GM21528 (cell line): ENCODE results near the gene GRID1.

Source experiments
- ATAC-seq: cut with Tn5 transposase; IDR thresholded peaks from one replicate; pipeline ENCODE4 v1.9.1; 2021; ENCODE audit warnings: mild to moderate bottlenecking, moderate library complexity; ENCODE audit not compliant: unreplicated experiment, low FRiP score

GRID1 gene

DNA sequence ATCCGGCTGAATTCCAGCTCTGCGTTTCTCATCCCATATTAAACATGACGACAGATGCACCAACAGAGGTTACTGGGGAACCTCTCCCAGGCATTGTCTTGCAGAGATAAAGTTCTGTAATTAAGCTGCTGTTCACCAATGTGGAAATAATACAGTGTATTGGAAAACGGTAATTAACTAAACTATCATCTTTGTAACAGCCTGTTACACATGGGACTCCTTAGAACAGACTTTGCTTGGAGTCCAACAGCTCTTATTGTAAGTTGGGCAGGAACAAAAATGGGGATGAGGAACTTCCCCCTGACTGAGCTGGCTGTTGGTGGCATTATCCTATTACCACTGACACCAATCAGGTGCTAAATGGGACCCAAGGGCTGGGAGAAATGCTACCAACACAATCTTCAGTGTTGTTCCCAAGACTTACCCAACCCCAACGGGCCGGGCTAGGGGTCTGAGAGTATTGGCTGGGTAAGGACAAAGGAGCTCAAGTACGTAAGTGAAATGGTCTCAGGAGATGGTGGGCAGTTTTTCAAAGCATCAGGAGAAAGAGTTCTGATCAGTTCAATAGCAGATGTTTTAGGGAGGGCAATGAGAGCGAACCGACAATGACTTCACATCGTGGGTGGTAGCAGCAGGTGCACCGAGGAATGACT lies 759.4 kb downstream of the GRID1 start:
- no peak for ATAC-seq

GRCh38 chr10:85606401-85606800 lies 760.2 kb downstream of the GRID1 start:
- no peak for ATAC-seq

- no peak for ATAC-seq
Observed at GRCh38 chr10:85604884-85605283, 761.7 kb downstream of the GRID1 start.

DNA sequence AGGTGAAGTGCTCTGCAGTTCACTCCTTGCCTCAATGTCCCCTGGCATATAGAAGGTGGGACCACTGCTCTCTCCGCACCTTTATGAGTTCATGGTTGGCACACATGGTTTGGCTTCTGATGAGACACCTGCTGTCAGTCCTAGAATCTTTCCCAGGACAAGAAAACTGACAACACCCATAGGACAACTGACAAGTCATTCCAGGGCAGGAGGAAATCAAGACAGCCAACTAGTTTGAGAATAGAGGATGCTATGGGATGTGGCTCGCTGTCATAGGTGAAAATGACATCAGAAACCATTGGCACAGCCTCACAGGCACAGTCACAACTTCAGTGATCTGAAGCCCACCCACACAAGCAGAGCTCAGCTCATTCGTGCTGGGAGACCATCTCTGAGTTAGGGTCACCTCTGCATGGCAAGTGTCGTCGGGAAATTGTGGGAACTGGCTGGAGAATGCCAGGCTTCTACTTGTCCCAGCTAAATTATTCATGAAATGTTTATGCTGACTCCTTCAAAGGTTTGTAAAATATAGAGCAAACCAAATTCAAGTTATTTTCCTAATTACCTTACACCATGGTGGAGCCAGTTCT lies 762.4 kb downstream of the GRID1 start:
- no peak for ATAC-seq

DNA sequence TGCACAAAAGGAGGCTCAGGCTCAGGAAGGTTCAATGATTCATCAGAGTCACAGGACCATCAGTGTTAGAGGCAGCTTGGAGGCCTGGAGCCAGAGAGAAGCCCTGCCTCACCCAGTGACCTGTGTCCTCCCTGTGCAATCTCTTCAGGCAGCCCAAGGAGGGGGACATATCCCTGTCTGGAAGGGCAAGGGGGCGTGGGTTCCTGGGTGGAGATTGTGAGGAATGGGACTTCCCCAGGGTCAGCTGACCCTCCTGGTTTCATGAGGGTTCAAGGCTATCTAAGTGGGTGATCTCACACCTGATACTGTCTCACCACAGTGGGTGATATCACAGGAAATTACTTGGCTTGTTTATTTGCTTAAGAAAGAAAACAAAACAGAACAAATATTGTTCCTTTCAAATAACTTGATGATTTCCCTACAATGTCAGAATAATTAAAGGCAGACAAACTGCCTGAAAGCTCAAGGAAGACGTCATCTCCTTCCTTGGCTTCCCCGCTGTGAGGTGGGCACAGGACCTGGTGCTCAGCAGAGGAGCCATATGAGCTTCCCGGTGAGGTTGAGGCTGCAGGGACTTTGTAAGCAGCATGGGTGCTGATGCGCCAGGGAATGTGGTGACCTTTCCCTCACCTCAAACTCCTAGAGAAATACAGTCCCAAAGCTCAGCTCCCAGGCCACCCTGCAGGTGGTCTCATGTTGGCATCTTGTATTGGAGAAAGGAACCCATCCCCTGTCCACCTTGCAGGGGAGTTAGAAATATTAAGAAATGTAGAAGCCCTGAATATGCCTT lies 763.2 kb downstream of the GRID1 start:
- ATAC-seq = no peak

DNA sequence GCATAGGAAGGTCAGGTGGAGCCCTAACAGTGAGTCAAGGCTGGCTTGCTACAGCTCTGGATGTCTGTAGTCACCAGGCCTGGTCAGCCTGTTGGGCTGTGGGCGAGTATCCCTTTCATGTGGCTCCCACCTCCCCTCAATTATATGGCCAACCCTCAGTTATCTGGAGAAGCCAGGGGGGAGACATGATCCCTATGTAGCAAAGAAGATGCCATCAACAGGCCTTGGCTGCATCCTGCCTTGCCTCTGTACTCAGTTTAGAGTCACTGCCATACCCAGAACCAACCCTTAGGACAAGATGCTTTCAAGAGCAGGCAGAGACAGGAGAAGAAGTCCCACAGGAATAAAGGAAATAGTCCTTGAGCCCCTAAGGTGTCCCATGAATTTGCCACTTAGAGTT lies 763.9 kb downstream of the GRID1 start:
- no peak for ATAC-seq

GRCh38 chr10:85602306-85602705 lies 764.3 kb downstream of the GRID1 start:
- ATAC-seq = no peak

GRCh38 chr10:85601526-85601925 lies 765.1 kb downstream of the GRID1 start:
- no peak for ATAC-seq

DNA sequence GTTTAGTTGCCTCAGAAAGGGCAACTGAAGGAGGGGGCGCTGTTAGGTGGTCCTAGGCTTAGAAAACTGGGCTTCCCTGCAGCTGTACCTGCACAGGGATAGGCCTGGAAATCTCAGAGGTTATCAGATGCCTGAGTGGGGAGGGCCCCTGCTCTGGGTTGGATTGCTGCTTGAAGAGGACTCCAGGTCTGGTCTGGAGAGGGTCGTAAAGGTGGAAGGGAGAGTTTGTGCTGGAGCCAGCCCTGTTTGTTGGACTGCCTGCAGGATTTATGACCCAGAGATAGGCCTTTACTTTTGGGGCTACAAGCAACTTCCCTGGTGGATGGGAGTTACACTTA lies 765.9 kb downstream of the GRID1 start:
- no peak for ATAC-seq

GRCh38 chr10:85600026-85600743 lies 766.4 kb downstream of the GRID1 start:
- ATAC-seq = no peak

DNA sequence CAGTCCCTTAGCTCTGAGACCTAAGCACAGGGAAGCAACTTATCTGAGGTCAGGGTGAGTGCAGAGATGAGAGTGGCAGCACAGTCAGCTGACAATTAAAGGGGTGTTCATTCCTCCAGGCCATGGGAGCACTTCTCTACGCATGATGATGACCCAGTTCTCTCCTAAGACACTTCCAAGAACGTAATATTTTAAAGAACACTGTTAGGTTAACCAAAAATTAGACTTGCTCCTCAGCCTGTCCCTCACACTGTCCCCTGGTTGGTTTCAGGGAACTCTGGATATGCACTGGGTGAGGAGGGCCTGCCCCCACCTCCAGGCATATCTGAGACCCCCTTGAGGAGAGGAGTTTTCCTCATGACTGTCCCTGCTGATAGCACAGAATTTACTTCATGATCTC lies 767.5 kb downstream of the GRID1 start:
- no peak for ATAC-seq

DNA sequence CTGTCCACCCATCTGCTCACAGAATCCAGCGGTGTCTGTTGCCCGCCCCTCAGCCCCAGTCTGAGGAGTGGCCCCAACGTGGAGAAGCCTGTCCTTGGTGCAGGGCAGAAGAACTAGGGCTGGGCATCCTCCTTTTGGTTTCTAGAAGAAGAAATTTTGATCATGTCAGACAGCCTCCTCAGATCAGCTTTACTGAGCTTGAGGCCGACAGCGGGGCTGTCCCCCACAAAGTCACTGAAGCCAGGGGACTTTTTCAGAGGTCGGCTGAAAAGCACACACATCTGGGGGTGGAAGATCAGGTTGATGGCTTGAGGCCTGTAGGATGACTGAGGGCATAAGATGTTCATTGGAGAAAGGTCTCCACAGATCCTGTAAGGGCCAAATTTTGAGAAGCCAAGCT lies 767.9 kb downstream of the GRID1 start:
- no peak for ATAC-seq

DNA sequence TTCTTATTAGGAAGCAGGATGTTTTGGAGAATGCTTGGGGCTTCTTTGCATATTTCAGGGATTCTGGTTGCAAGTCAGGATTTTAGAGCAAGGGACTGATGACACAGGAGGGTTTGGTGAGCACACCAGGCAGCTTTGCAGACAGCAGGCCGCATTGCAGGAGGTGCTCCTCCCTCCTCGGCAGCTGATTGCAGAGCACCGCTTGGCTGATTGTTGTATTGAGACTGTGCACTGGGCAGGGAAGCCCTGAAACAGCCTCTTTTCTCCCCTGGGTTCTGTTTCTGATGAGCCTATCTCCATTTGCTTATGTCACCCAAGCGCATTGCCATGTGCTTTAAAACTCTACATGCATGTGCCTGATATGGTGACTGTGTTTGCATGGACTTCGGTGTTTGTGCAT lies 769.6 kb downstream of the GRID1 start:
- no peak for ATAC-seq

- ATAC-seq = no peak
Observed at GRCh38 chr10:85596389-85596788, 770.2 kb downstream of the GRID1 start.

- ATAC-seq = no peak
Observed at GRCh38 chr10:85594239-85594638, 772.4 kb downstream of the GRID1 start.

- no peak for ATAC-seq
Observed at GRCh38 chr10:85593226-85593772, 773.3 kb downstream of the GRID1 start.

- no peak for ATAC-seq
Observed at GRCh38 chr10:85581371-85581770, 785.2 kb downstream of the GRID1 start.

DNA sequence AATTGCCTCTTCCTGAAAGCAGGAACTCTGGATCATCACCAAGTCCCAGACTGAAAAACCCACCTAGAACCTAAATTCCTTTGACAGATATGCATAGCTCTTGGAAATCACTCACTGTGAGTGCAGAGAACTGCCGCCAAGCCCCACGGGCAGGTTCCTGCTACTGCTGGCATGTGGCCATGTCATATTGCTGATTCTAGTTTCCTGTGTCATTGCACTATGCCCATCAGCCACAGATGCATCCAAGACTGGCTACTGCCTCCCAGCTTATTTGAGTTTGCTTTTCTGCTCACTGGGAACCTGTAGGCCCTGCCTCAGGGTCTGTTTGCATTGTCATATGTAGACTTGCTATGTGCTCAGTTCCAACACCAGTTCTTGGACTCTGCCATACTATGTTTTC lies 786.0 kb downstream of the GRID1 start:
- ATAC-seq = no peak

DNA sequence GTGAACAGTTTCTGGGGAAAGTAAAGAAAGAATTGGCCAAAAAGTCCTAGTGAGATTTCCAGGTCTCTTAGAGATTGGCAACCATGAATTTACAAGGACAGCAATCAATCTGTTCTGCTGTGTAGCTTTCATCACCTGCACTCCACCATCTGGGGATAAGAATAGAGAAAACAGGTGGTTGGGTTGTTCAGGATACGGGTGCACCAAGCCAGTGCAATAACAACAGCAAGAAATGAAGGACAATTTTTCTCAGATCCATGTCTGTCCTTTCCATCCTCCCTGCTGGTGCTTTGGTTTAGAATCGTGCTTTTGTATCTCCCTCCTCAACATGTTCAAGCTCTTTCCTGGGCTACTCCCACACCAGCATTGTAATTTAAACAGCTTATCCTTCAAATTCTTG lies 787.7 kb downstream of the GRID1 start:
- no peak for ATAC-seq

- no peak for ATAC-seq
Observed at GRCh38 chr10:85575441-85575840, 791.2 kb downstream of the GRID1 start.

- ATAC-seq = no peak
Observed at GRCh38 chr10:85570871-85571270, 795.7 kb downstream of the GRID1 start.
